ENCODE measurements around the gene EIF4G1.

EIF4G1 gene

DNA sequence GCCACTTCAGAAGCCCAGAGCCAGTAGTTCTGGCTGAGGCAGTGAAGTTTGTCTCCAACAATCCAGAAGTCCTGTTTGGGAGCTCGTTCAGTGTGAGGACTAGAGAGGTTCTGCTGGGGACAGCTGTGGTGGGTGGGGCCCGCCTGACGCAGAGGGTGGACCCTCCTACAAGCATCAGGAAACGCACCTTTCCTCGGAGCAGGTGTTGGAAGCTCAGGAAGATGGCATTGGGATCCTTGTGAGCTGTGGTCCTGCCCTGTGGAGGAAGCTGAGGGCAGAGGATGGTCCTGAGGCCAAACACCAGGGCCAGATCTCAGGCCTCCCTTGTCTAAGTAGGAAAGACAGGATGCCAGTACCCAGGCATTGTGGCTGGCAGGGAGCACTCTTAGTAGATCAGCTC, 58.5 kb downstream of the EIF4G1 start:
- DNase-seq = no peak

DNA sequence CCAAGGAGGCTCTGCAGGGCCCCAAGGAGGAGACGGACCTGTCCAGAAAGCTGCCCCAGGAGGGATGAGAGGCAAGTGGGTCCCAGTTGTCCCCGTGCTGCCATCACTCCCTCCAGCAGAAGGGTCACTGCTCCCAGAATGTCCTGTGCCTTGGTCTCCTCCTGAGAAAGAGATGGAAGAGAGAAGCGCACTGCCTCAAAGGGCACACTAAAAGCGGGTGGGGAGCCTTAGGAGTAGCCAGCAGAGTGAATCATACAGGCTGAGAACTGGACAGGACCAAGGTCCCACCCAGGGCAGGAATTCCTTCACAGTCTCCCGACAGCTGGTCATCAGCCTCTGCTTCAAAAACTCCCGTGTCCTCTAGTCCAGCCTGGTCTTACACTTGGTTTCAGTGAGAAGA, 59.0 kb downstream of the EIF4G1 start:
- no peak for DNase-seq

DNA sequence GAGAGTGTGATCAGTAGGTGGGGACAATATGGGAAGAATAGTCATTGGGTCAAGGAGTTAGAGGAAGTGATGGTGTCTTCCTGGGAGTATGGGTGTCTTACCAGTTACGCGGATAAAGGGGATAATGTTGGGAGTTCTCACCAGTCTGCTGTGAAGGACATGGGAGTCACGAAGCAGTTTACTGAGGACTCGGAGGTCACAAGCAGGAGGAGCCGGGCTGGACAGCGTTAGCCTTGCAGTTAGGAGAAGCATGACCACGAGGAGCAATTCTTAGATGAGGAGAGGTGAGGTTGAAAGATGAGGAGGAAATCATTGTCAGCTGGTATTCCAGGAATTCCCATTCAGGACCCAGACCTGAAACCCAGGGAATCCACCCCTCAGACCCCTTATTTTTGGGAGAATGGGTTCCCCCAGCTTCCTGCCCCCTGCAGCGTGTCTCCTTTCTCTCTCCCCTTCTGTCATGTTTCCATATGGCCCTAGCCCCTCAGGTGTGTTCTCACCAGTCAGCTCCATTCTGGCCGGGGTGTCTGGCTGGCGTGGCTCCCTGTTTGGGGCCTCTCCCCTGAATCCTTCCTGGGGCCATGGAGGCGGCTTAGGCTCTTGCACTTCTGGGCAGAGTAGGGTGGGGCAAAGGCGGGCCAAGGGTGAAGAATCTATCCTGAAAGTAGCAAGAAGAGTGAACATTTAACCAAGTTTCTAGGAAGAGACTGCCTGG, 61.5 kb downstream of the EIF4G1 start:
- no peak for DNase-seq

DNA sequence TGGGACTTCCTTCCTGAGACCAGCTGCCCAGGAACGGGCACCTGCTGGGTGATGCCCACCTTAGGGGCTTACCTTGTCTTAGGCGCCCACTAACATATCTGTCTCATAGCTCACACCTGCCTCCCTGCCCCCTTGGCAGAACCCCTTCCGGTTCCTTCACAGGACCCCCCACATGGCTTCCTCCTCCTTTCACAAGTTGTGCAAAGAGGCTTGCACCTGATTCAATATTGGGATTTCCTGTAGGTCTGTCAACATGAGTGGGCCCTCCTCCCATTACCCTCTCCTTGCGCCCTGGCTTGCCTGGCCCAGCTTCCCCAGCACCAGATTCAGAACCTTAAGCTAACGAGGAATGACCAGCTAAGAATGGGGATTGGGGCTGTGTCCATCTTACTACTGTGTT, 63.0 kb downstream of the EIF4G1 start:
- no peak for DNase-seq

DNA sequence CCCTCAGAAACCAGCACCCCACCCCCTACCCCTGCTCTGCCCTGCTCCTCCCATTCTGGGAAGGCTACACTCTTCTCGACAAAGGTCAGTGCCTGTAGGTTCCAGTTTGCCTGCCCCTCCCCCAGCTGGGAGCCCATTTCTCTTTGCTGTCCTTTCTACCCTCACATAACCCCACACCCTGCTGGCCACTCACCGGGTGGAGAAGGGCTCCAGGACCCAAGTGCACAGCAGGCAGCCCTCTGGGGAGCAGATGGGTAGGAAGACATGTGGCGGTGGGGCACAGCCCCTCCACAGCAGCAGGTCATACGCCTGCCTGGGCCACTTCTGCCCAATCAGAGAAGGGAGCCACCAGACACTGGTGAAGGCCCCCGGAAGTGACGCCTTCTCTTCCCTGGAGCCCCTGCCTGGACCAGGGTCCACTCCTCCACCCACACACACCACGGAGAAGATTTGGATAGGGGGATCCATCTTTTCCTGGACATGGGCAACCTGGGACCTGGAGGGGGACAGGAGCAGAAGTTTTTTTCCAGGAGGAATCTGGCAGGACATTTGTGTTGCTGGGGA, 63.6 kb downstream of the EIF4G1 start, which contains the start of gene THPO:
Gene THPO (minus strand): TSS at position 326 of the 564 bp plus-strand sequence. CDS start 1,948 bp downstream, outside the sequence.
- no peak for DNase-seq

DNA sequence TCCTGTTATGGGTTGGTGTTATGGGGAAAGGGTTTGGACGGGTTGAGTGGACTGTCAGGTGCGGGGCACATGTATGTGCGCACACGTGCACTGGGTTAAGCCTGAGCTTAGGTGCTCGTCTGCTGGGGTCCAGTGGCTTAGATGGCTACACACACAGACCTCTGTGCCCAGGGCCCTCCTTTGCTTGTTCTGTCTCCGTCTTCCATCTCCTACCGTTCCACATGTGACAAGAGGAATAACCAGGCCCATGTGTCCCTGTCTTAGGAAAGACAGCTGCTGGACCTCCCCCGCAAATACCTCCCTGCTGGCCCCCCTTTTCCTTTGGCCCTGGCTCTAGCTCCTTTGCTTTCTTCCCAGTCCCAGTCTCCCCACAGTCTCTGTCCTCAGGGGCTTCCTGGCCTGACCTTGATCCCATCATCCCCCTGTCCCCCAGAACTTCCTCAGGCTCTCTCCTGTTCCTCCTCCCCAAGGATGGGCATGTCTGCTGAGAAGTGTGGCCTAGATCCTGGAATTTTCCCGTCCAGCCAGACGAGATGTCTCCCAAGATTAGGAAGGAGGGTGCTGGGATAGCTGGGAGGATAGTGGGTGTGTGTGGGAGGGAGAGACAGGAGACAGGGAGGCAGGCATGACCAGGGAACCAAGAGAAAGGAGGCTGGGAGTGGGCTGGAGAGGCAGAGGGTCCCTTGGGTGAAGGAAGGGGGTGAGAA, 64.4 kb downstream of the EIF4G1 start:
- DNase-seq = no peak

DNA sequence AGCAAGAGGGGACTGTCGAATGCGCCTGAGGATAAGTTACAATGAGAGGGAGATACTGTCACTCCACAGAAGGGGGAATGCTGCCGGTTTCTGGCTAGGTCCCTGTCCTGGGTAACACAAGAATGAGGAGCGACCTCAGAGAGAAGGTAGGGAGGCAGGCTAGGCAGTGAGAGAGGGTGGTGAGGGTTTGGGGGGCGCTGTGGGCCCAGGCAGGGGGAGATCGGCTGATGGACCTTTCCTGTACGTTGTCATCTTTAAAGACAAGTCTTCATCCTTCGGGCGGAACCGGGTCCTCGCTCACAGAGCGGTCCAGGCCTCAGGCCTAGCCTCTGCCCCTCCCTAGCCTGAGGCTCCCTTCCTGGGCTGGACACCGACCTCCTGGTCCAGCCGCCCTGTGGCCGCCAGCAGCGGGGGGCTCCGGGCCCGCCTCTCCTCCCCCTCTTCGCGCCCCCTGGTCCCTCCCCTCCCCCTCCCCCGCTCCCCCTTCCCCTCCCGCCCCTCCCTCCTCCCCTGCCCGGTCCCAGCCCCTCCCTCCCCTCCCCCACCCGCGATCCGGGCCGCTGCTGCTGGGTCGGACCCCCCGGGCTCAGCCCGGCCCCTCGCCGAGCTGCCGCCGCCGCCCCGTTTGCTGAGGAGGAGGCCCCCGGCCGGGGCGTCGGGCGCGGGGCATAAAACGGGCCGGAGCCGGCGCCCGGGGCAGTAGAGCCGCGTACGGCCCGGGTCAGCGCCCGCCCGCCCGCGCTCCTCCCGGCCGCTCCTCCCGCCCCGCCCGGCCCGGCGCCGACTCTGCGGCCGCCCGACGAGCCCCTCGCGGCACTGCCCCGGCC, 65.2 kb downstream of the EIF4G1 start, which contains the start of gene CHRD:
Gene CHRD (plus strand): TSS at position 697 of the 827 bp plus-strand sequence. CDS start 265 bp downstream, outside the sequence.
- no peak for DNase-seq

DNA sequence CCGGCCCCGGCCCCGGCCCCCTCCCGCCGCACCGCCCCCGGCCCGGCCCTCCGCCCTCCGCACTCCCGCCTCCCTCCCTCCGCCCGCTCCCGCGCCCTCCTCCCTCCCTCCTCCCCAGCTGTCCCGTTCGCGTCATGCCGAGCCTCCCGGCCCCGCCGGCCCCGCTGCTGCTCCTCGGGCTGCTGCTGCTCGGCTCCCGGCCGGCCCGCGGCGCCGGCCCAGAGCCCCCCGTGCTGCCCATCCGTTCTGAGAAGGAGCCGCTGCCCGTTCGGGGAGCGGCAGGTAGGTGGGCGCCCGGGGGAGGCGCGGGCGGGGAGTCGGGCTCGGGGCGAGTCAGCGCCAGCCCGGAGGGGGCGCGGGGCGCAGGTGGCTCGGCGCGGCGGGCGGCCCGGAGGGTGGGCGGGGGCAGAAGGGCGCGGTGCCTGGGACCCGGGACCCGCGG, 65.8 kb downstream of the EIF4G1 start:
- DNase-seq = no peak

DNA sequence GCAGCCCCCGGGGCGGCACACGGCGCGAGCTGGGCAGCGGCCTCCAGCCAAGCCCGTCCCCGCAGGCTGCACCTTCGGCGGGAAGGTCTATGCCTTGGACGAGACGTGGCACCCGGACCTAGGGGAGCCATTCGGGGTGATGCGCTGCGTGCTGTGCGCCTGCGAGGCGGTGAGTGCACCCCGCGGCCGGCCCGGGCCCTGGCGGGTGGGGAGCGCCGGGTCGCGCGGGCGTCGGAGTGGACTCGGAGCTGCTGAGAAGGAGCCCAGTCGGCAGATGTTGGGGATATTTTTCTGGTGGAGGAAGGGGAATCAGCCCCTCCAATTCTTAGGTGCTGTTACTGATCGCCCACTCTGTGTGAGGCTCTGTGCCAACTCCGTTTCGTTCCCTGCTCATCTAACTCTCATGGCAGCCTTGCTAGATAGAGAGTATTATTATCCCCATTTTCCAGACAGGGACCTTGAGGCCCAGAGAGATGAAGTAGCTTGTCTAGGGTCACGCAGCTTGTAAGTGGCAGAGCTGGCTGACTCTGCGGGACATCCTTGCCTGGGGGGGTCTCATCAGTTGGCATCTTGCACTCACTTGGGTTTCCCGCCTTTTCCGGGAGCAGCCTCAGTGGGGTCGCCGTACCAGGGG, 66.3 kb downstream of the EIF4G1 start:
- DNase-seq = no peak

DNA sequence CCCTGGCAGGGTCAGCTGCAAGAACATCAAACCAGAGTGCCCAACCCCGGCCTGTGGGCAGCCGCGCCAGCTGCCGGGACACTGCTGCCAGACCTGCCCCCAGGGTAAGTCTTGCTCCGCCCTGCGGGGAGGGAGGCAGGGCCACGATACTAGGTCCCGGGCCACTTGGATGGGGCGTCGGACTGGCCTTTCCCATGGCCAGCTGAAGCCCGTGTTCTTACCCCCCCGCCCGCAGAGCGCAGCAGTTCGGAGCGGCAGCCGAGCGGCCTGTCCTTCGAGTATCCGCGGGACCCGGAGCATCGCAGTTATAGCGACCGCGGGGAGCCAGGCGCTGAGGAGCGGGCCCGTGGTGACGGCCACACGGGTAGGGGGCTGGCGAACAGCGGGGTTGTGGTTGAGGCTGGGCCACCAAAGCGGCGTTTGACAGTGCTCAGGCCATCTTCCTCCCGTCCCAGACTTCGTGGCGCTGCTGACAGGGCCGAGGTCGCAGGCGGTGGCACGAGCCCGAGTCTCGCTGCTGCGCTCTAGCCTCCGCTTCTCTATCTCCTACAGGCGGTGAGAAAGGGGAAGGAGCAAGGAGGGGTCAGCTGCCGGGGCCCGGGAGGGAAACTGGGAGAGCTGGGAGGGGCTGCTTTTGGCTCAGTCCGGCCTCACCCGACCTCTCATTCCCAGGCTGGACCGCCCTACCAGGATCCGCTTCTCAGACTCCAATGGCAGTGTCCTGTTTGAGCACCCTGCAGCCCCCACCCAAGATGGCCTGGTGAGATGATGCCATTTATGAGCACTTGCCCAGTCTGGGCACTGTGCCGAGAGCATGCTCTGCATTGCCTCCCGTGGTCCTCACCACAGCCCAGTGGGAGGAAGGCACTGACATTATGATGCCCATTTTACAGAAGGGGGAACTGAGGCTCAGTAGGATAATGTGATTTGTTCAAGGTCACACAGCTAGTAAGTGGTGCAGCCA, 67.1 kb downstream of the EIF4G1 start:
- no peak for DNase-seq

DNA sequence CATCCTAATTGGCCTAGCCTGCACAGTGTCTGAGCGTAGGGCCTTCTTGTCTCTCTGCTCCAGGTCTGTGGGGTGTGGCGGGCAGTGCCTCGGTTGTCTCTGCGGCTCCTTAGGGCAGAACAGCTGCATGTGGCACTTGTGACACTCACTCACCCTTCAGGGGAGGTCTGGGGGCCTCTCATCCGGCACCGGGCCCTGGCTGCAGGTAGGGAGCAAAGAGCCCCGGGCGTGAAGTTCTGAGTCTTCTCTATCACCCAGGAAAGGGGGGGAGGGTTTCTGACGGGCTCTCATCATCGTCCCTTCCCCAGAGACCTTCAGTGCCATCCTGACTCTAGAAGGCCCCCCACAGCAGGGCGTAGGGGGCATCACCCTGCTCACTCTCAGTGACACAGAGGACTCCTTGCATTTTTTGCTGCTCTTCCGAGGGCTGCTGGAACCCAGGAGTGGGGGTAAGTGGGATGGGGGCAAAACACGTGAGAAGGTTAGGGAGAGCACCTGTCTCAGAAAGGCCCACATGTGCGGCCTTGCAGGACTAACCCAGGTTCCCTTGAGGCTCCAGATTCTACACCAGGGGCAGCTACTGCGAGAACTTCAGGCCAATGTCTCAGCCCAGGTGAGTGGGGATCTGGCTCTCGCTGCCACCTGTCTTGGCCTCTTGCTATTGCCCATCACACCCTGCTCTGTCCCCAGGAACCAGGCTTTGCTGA, 68.1 kb downstream of the EIF4G1 start:
- DNase-seq = no peak

DNA sequence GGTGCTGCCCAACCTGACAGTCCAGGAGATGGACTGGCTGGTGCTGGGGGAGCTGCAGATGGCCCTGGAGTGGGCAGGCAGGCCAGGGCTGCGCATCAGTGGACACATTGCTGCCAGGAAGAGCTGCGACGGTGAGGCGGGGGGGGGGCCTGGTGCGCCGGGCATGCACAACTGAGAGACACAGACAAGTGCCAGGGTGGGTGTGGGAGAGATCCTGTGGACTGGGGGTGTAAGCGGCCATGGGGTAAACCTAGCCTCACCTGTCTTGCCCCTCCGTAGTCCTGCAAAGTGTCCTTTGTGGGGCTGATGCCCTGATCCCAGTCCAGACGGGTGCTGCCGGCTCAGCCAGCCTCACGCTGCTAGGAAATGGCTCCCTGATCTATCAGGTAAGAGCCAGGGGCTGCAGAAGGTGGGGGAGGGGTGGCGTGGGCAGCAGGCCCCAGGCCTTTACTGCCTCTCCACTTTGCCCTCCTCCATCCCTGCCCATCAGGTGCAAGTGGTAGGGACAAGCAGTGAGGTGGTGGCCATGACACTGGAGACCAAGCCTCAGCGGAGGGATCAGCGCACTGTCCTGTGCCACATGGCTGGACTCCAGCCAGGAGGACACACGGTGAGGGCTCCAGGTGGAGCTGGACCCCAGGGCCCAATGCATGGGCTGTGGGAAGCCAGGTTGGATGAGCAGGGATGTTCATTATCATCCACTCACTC, 68.8 kb downstream of the EIF4G1 start:
- DNase-seq = no peak

DNA sequence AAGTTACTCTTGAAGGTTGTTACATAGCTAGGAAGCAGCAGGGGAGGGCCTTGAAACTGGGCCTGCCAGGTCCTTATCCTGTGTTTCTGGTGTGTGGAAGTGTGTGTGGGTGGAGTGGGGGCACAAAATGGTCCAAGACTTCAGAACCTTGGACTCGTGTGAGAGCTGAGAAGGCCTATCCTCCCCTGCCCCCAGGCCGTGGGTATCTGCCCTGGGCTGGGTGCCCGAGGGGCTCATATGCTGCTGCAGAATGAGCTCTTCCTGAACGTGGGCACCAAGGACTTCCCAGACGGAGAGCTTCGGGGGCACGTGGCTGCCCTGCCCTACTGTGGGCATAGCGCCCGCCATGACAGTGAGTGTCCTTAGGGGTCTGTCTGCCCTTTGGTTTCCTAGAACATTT, 69.9 kb downstream of the EIF4G1 start:
- DNase-seq = no peak

Data from DMS79 (cell line).